Duodenal mucosa (tissue), 2 donors: ENCODE results near the gene EIF1.
"Not testable (repeated sequence)": the region's sequence is repeated elsewhere in the genome, so short reads cannot be mapped to it uniquely, and the experiment has no call there.

Experiments
- H3K27ac ChIP-seq: one replicate; pipeline ENCODE4 v1.7.0; 2013; ENCODE audit warnings: low read depth, low read length
- H3K27me3 ChIP-seq, 2 donors: one replicate each; pipeline ENCODE4 v1.7.0; 2013; ENCODE audit warnings: low read length in 2 of 2, control low read depth in 1 of 2; ENCODE audit not compliant: insufficient read depth in 2 of 2, control insufficient read depth in 1 of 2
- H3K36me3 ChIP-seq, 2 donors: one replicate each; pipeline ENCODE4 v1.7.0; 2013; ENCODE audit warnings: low read length in 2 of 2, control low read depth in 1 of 2; ENCODE audit not compliant: insufficient read depth in 2 of 2, control insufficient read depth in 1 of 2
- H3K4me1 ChIP-seq, 2 donors: one replicate each; pipeline ENCODE4 v1.7.0; 2013; ENCODE audit warnings: low read length in 2 of 2, control low read depth in 1 of 2; ENCODE audit not compliant: insufficient read depth in 2 of 2, control insufficient read depth in 1 of 2
- H3K4me3 ChIP-seq, 2 donors: one replicate each; pipeline ENCODE4 v1.7.0; 2013; ENCODE audit warnings: low read length in 2 of 2, low read depth in 1 of 2
- H3K9ac ChIP-seq, 2 donors: one replicate each; pipeline ENCODE4 v1.7.0; 2013; ENCODE audit warnings: low read length in 2 of 2, low read depth in 1 of 2
- H3K9me3 ChIP-seq, 2 donors: one replicate each; pipeline ENCODE4 v1.7.0; 2013; ENCODE audit warnings: low read length in 2 of 2, control low read depth in 1 of 2; ENCODE audit not compliant: control insufficient read depth in 1 of 2

The EIF1 gene

DNA sequence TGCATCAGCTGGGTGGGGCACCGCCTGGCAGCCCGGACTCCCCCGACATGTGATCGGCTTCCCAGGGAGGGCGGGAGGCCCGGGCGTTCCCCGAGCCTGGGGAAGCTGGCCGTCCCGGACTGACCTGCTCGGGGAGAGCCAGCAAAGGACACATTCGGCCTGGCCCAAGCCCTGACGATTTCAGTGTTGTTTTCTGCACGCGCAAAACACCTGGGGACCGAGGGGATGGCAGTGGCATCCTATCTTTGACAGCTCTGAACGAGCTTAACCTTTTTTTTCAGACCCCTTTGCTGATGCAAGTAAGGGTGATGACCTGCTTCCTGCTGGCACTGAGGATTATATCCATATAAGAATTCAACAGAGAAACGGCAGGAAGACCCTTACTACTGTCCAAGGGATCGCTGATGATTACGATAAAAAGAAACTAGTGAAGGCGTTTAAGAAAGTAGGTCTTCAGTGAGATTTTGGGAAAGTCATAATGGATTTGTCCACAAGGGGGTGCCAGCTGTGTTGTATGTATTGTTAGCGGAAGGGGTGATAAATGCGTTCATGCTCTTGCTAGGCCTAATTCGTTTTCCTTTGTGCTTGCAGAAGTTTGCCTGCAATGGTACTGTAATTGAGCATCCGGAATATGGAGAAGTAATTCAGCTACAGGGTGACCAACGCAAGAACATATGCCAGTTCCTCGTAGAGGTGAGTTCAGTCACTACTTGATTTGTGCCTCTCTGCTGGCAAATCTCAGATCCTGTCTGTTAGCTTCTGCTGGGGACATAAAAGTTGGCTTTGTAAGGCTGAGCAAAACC, 1.0 kb downstream of the EIF1 start:
- Histone ChIP-seq H3K4me1 (peaks cover 15 to 28% of the 10 kb centered on the region in 2 donors), H3K27me3 (no peaks in the 10 kb centered on the region), H3K27ac (peak overlapping the region; percentile 100), H3K4me3 (peak overlapping the region; percentile 92 to 96), H3K9me3 (no peaks in the 10 kb centered on the region), H3K9ac (peak overlapping the region; percentile 97 to 98), H3K36me3 (peaks cover 39 to 53% of the 10 kb centered on the region in 2 donors)

DNA sequence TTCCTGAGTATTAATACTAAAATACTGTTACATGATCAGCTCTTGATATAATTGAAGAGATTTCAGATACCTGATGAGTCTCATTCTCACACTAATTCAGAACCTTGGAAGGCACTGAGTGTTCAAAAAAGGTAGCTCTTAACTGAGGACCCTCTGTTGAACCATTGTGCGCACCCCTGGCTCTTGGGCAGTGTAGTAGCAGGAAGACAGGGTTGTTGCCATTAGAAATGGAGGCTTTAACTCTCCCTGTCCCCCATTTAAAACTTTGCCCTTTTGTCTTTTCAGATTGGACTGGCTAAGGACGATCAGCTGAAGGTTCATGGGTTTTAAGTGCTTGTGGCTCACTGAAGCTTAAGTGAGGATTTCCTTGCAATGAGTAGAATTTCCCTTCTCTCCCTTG, 1.8 kb downstream of the EIF1 start:
- Histone ChIP-seq H3K27ac (no peak overlapping the region), H3K4me1 (peaks cover 15 to 28% of the 10 kb centered on the region in 2 donors), H3K27me3 (no peaks in the 10 kb centered on the region), H3K36me3 (peaks cover 39 to 60% of the 10 kb centered on the region in 2 donors), H3K4me3 (peak overlapping the region; percentile 92 to 96), H3K9me3 (no peaks in the 10 kb centered on the region), H3K9ac (peak overlapping the region; percentile 97 to 98)

DNA sequence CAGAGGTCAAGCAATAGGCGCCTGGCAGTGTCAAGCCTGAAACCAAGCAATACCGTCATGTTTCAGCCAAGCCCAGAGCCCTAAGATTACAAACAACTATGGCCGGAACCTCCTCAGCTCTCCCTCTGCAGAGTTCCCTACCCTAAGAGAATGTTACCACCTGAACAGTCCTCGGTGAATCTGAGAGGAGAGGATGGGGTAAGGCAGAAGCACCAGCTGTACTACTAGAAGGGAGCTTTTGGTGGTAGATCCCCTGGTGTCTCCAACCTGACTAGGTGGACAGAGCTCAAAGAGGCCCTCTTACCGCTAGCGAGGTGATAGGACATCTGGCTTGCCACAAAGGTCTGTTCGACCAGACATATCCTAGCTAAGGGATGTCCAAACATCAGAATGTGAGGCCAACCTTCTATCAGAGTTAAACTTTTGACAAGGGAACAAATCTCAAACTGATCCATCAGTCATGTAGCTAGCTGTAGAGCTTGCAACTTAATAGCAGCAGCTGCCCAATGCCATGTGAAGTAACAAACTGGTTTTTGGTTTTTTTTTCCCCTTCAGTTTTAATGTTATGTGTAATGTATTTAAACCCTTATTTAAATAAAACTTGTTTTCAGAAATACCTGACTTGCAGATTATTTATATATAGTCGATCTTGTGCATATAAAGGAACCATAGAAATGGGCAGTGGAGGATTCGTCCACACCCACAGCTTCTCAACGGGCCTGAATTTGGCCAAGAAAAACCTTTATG, 2.5 kb downstream of the EIF1 start:
- Histone ChIP-seq H3K4me3 (no peak overlapping the region), H3K27ac (no peak overlapping the region), H3K27me3 (no peaks in the 10 kb centered on the region), H3K9ac (no peak overlapping the region), H3K4me1 (peaks cover 16 to 28% of the 10 kb centered on the region in 2 donors), H3K9me3 (no peaks in the 10 kb centered on the region), H3K36me3 (peaks cover 39 to 60% of the 10 kb centered on the region in 2 donors)

DNA sequence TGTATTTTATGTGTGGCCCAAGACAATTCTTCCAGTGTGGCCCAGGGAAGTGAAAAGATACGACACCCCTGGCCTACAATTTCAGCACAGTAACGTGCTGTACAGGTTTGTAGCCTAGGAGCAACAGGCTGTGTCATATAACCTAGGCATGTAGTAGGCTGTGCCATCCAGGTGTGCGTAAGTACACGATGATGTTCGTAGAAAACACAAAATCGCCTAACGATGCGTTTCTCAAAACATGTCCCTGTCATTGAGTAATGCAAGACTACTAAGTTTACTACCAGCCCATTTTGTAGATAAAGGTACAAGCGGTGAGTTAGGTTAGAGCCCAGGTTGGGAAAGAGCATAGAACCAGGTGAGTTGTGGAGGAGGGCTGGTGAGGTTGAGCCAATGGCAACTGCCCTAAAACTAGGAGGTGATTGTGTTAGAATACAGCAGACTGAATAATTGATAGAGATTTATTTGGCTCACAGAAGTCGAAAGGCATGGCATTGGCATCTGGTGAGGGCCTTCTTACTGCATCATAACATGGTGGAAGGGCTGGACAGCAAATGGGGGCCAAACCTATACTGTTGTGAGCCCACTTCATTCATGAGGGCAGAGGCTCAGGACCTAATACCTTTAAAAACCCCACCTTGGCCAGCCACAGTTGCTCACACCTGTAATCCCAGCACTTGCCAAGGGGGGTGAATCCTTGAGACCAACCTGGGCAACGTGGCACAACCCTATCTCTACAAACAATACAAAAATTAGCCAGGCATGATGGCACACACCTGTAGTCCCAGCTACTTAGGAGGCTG, 4.2 kb downstream of the EIF1 start:
- Histone ChIP-seq H3K27ac (no peak overlapping the region), H3K9me3 (no peaks in the 10 kb centered on the region), H3K27me3 (no peaks in the 10 kb centered on the region), H3K4me1 (peaks cover 25 to 26% of the 10 kb centered on the region in 2 donors), H3K4me3 (no peak overlapping the region), H3K36me3 (peaks cover 39 to 60% of the 10 kb centered on the region in 2 donors), H3K9ac (no peak overlapping the region)

DNA sequence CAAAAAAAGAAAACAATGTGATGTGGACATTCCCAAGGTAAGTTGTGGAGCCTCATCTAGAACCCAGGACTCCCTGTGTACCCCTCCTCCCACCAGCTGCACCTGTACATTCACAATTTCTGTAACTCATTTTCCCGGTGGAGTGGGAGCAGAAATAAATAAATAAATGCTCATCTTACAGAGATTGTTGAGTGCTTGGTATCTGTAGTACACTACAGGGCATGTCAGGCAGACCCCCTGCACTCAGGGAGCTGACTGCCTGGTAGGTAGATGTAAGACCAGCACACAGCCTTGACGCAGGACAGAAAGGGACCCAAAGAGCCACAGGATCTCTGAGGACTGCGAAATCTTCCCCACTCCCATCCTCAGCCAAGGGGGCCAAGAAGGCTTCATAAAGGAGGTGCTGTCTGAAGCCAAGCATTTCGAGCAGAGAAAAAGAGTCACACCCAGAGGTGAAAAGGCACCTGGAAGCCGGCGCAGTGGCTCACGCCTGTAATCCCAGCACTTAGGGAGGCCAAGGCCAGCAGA, 6.5 kb downstream of the EIF1 start:
- Histone ChIP-seq H3K4me3 (no peak overlapping the region), H3K36me3 (peaks cover 30 to 51% of the 10 kb centered on the region in 2 donors), H3K9ac (no peak overlapping the region), H3K27ac (no peak overlapping the region), H3K4me1 (peaks cover 13 to 21% of the 10 kb centered on the region in 2 donors), H3K27me3 (no peaks in the 10 kb centered on the region), H3K9me3 (no peaks in the 10 kb centered on the region)

DNA sequence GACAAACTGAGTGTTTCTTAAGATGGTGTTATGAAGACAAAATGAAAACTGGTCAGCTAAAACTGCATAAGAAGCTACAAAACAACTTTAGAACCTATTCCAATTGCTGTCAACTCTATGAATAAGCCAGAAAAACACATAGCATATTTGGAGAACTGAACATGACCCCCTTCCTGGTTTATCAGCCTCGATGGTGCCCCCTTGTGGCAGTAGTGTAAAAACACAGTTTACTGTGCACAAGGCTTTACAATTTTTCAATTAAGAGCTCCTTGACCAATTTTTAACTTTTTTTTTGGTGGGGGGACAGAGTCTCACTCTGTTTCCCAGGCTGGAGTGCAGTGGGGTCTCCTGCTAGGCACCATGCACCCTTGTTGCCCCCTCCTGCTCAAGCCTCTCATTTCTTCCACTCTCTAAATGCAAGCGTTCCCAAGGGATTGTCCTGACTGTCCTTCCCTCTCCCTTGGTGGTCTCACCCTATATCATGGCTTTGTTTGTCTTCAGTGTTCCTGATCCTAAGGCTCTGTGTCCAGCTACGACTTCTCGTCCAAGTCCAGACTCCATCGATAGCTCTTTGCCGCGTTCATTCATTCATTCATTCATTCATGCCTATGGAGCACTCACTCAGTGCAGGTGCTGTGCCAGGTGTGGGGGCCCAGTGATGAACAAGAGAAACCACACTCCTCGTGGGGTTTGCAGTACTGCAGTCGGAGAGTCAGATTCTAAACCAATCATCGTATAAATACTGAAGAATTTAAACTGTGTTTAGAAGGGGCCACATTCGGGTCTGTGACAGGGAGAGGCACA, 7.5 kb downstream of the EIF1 start:
- Histone ChIP-seq H3K36me3 (peaks cover 22 to 42% of the 10 kb centered on the region in 2 donors), H3K27ac (no peak overlapping the region), H3K9ac (no peak overlapping the region), H3K4me1 (peaks cover 4 to 12% of the 10 kb centered on the region in 2 donors), H3K4me3 (no peak overlapping the region), H3K27me3 (no peaks in the 10 kb centered on the region), H3K9me3 (no peaks in the 10 kb centered on the region)

DNA sequence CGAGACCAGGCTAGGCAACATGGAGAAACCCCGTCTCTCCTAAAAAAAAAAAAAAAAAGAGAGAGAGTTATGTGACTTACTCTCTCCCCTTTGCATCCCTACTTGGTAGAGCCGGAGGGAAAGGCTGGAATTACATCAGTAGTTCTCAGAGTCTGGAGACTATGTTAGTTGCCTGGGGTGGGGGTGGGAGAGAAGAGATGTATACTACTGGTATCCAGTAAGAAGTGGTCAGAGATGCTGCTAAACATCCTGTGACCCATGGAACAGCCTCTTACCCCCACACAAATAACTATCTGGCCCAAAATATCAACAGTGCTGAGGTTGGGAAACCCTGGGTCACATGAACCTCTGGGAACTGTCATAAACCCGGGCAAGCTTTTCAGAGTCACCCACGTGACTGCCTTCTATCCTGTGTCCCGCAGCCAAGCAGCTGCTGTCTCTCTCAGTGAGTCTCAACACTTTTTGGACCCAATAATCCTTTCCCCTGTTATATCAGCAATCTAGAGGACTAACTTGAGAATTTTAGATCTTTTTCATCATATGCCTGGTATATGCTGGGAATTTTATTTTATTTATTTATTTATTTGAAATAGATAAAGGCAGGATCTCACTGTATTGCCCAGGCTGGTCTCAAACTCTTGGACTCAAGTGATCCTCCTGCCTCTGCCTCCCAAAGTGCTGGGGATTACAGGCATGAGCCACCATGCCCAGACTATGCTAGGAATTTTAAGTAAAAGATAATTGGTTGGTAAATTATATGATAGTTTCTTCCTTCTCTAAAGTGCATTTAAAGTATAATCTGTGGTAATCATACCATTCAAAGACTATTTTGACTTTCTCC, 8.7 kb downstream of the EIF1 start:
- H3K9me3 ChIP-seq = no peaks in the 10 kb centered on the region
- H3K9ac ChIP-seq = no peak overlapping the region
- H3K27me3 ChIP-seq = no peaks in the 10 kb centered on the region
- H3K4me3 ChIP-seq = no peak overlapping the region
- H3K27ac ChIP-seq = no peak overlapping the region
- peaks cover 11 to 30% of the 10 kb centered on the region in 2 donors for H3K36me3 ChIP-seq
- H3K4me1 ChIP-seq = peaks cover 0 to 11% of the 10 kb centered on the region in 2 donors

DNA sequence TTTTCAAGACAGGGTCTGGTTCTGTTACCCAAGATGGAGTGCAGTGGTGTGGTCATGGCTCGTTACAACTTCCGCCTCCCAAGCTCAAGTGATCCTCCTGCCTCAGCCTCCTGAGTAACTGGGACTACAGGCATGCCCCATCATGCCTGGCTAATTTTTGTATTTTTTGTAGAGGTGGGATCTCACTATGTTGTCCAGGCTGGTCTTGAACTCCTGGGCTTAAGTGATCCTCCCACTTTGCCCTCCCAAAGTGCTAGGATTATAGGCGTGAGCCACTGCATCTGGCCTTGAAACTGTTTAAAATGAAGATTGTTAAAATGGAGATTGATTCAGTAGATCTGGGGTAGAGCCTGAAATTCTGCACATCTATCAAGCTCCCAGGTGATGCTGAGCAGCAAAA, 12.2 kb downstream of the EIF1 start:
- H3K4me3 ChIP-seq, H3K9me3 ChIP-seq, H3K27me3 ChIP-seq, H3K9ac ChIP-seq, H3K27ac ChIP-seq, H3K36me3 ChIP-seq: not testable (repeated sequence)
- peaks cover 0 to 11% of the 10 kb centered on the region in 2 donors for H3K4me1 ChIP-seq

DNA sequence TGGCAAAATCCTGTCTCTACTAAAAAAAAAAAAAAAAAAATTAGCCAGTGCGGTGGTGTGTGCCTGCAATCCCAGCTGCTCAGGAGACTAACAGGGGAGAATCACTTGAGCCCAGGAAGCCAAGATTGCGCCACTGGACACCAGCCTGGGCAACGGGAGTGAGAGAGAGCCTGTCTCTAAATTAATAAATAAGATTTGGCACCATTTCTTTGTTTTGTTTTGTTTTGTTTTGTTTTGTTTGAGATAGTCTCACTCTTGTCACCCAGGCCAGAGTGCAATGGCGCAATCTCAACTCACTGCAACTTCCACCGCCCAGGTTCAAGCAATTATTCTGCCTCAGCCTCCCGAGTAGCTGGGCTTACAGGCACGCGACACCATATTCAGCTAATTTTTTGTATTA, 14.0 kb downstream of the EIF1 start:
- Histone ChIP-seq H3K27me3 (no peaks in the 10 kb centered on the region), H3K9me3 (no peaks in the 10 kb centered on the region), H3K36me3 (no peaks in the 10 kb centered on the region), H3K4me3 (no peak overlapping the region), H3K27ac (no peak overlapping the region), H3K9ac (no peak overlapping the region), H3K4me1 (no peaks in the 10 kb centered on the region)
